Large intestine (tissue), 3 donors: ENCODE results near the gene OR6C76. TPM values are rescaled to one million over a fixed set of nuclear protein-coding genes. Genes with fewer than 3 reads are reported as not detected.
A peak's percentile ranks its signal among the peaks of the same experiment; 100 is the strongest.
"Not testable (repeated sequence)": the region's sequence is repeated elsewhere in the genome, so short reads cannot be mapped to it uniquely, and the experiment has no call there.

Experiments used
- DNase-seq, 2 donors: peaks; one replicate each; pipeline versions ENCODE4 v3.0.0 to v3.0.0-alpha.2; 2013
- H3K27ac ChIP-seq: one replicate; pipeline ENCODE4 v1.5.1; 2013; ENCODE audit warnings: low read length
- H3K27me3 ChIP-seq: 2 replicates; pipeline ENCODE4 v1.6.1; 2013; ENCODE audit warnings: low read length; ENCODE audit not compliant: control insufficient read depth, insufficient read depth
- H3K36me3 ChIP-seq: 2 replicates; pipeline ENCODE4 v1.6.1; 2013; ENCODE audit warnings: low read length; ENCODE audit not compliant: control insufficient read depth, insufficient read depth
- H3K4me1 ChIP-seq: one replicate; pipeline ENCODE4 v1.6.1; 2013; ENCODE audit warnings: low read length; ENCODE audit not compliant: control insufficient read depth, insufficient read depth
- H3K4me3 ChIP-seq: one replicate; pipeline ENCODE4 v1.5.1; 2013; ENCODE audit warnings: low read length
- H3K9me3 ChIP-seq: one replicate; pipeline ENCODE4 v1.6.1; 2013; ENCODE audit warnings: mild to moderate bottlenecking, low read depth, low read length, moderate library complexity; ENCODE audit not compliant: control insufficient read depth
- WGBS: methylation state at CpG from one replicate; pipeline ENCODE4 v1.1.5; 2013; ENCODE audit warnings: low lambda C conversion rate; ENCODE audit not compliant: insufficient coverage; 5-methylcytosine and 5-hydroxymethylcytosine counted together
- polyA plus RNA-seq: library from polyadenylated mRNA; unstranded; fragments of 120-200 nt; gene quantifications from one replicate; pipeline ENCODE4 v1.2.1, GENCODE V29; 2013

The OR6C76 gene
- polyA plus RNA-seq, 1 donor, result not detected

GRCh38 chr12:55414889-55415288 is 11.2 kb upstream of the OR6C76 start:
- DNase-seq, H3K4me3 ChIP-seq, H3K36me3 ChIP-seq, H3K4me1 ChIP-seq, H3K27me3 ChIP-seq, H3K9me3 ChIP-seq, H3K27ac ChIP-seq: not testable (repeated sequence)
- no CpG with 5 or more reads among the region's 34 CpGs for WGBS

- H3K4me1 ChIP-seq, result no peaks in the 10 kb centered on the region
- H3K4me3 ChIP-seq, result no peak overlapping the region
- DNase-seq, result no peak
- WGBS, result no CpG with 5 or more reads among the region's 1 CpG
- no peaks in the 10 kb centered on the region for H3K9me3 ChIP-seq
- H3K27ac ChIP-seq, result no peak overlapping the region
- no peaks in the 10 kb centered on the region for H3K27me3 ChIP-seq
- no peaks in the 10 kb centered on the region for H3K36me3 ChIP-seq
Observed at GRCh38 chr12:55416961-55417360, 9.1 kb upstream of the OR6C76 start.

- Histone ChIP-seq H3K9me3 (no peaks in the 10 kb centered on the region), H3K27me3 (no peaks in the 10 kb centered on the region), H3K4me3 (no peak overlapping the region), H3K36me3 (no peaks in the 10 kb centered on the region), H3K4me1 (no peaks in the 10 kb centered on the region), H3K27ac (no peak overlapping the region)
- WGBS, result no CpG with 5 or more reads among the region's 2 CpGs
- peak in 1 of 2 donors; percentile 1 for DNase-seq
Observed at GRCh38 chr12:55420307-55420962, 5.6 kb upstream of the OR6C76 start.

- no peak for DNase-seq
- Histone ChIP-seq H3K4me1 (no peaks in the 10 kb centered on the region), H3K27ac (no peak overlapping the region), H3K4me3 (no peak overlapping the region), H3K27me3 (no peaks in the 10 kb centered on the region), H3K9me3 (no peaks in the 10 kb centered on the region), H3K36me3 (no peaks in the 10 kb centered on the region)
- 0% methylated on average over 1 of the region's 1 CpG for WGBS
Observed at GRCh38 chr12:55428331-55429243, 2.5 kb downstream of the OR6C76 start.

GRCh38 chr12:55441233-55441632 is 15.2 kb downstream of the OR6C76 start:
- H3K27ac ChIP-seq, H3K9me3 ChIP-seq, H3K27me3 ChIP-seq, H3K4me3 ChIP-seq, H3K4me1 ChIP-seq, H3K36me3 ChIP-seq, DNase-seq: not testable (repeated sequence)
- no CpG with 5 or more reads among the region's 5 CpGs for whole genome bisulfite sequencing

GRCh38 chr12:55443776-55444175 is 17.7 kb downstream of the OR6C76 start, which contains the start of gene OR6C2:
TSS of gene OR6C2 (plus strand) at chr12:55444076. CDS start at chr12:55452214, 8,138 bp downstream.
- 100% methylated on average over 1 of the region's 2 CpGs for WGBS
- no peak for DNase-seq

GRCh38 chr12:55445357-55445756 is 19.3 kb downstream of the OR6C76 start:
- WGBS, result no CpG with 5 or more reads among the region's 1 CpG
- no peak overlapping the region for H3K4me3 ChIP-seq
- H3K4me1 ChIP-seq, result no peaks in the 10 kb centered on the region
- no peak for DNase-seq
- H3K27ac ChIP-seq, result no peak overlapping the region
- no peaks in the 10 kb centered on the region for H3K9me3 ChIP-seq
- H3K36me3 ChIP-seq, result no peaks in the 10 kb centered on the region
- H3K27me3 ChIP-seq, result no peaks in the 10 kb centered on the region

More at GRCh38 chr12:55443776-55444175, 17.7 kb downstream of the OR6C76 start, which contains the start of gene OR6C2:
- no peaks in the 10 kb centered on the region for H3K9me3 ChIP-seq
- H3K4me3 ChIP-seq, result no peak within 1 kb of the TSS
- H3K27ac ChIP-seq, result no peak within 1 kb of the TSS
- H3K36me3 ChIP-seq, result no peaks in the 10 kb centered on the region
- H3K27me3 ChIP-seq, result no peaks in the 10 kb centered on the region
- H3K4me1 ChIP-seq, result no peaks in the 10 kb centered on the region

GRCh38 chr12:55446326-55446725 is 20.3 kb downstream of the OR6C76 start:
- H3K36me3 ChIP-seq, result no peaks in the 10 kb centered on the region
- 71% methylated on average over 4 of the region's 5 CpGs for WGBS
- H3K9me3 ChIP-seq, result no peaks in the 10 kb centered on the region
- no peaks in the 10 kb centered on the region for H3K4me1 ChIP-seq
- peak; percentile 2 to 20 for DNase-seq
- H3K4me3 ChIP-seq, result no peak overlapping the region
- H3K27ac ChIP-seq, result no peak overlapping the region
- H3K27me3 ChIP-seq, result no peaks in the 10 kb centered on the region

- H3K27ac ChIP-seq, result no peak overlapping the region
- H3K4me1 ChIP-seq, result no peaks in the 10 kb centered on the region
- H3K4me3 ChIP-seq, result no peak overlapping the region
- DNase-seq, result no peak
- H3K36me3 ChIP-seq, result no peaks in the 10 kb centered on the region
- H3K27me3 ChIP-seq, result no peaks in the 10 kb centered on the region
- H3K9me3 ChIP-seq, result no peaks in the 10 kb centered on the region
Observed at GRCh38 chr12:55448825-55449224, 22.8 kb downstream of the OR6C76 start.

GRCh38 chr12:55464926-55465325 is 38.9 kb downstream of the OR6C76 start:
- not testable (repeated sequence) for H3K27ac ChIP-seq, H3K9me3 ChIP-seq, H3K36me3 ChIP-seq, DNase-seq, H3K4me3 ChIP-seq, H3K4me1 ChIP-seq, H3K27me3 ChIP-seq
- no CpG with 5 or more reads among the region's 1 CpG for WGBS
